B cell (primary cell): ENCODE measurements around the gene ALPL. TPM values are rescaled to one million over a fixed set of nuclear protein-coding genes. Genes with fewer than 3 reads are reported as not detected.

Experiments
- ATAC-seq: fragments of 200-7000 bp; cut with Tn5 transposase; one replicate; pipeline ENCODE4 v1.10.0; 2021; ENCODE audit warnings: low read depth, mild to moderate bottlenecking, moderate number of reproducible peaks, moderate library complexity
- CTCF ChIA-PET: fragments of 350-600 bp; sonication (Branson Sonifier 250); formaldehyde crosslinking; loops from one replicate; lab custom pipeline; 2021; ENCODE audit warnings: antibody characterized with exemption, inconsistent platforms; lab: Charles Lee
- POLR2A ChIA-PET: fragments of 350-600 bp; sonication (Branson Sonifier 250); formaldehyde crosslinking; loops from one replicate; lab custom pipeline; 2021; ENCODE audit warnings: antibody characterized with exemption; lab: Charles Lee
- DNase-seq: peaks from one replicate; pipeline ENCODE4 v3.0.0; 2013
- H2AFZ ChIP-seq: 2 replicates; pipeline ENCODE4 v1.6.1; 2012; ENCODE audit warnings: mild to moderate bottlenecking, low read depth, low read length; ENCODE audit not compliant: insufficient read depth, poor library complexity, severe bottlenecking
- H3K27ac ChIP-seq, 2 donors: 1 replicate in 1 of 2; 2 replicates in 1 of 2; pipeline ENCODE4 v1.5.1; 2012 to 2013; ENCODE audit warnings: low read length in 2 of 2, mild to moderate bottlenecking in 2 of 2, moderate library complexity in 1 of 2
- H3K27me3 ChIP-seq, 4 experiments: fragments of 200-600 bp in 1 of 4; sonication (generic) in 1 of 4; replicated peaks in 1 of 4; 1 replicate in 2 of 4; 2 replicates in 2 of 4; pipeline versions ENCODE4 v1.6.1 to v1.7.0; 2013 to 2016; ENCODE audit warnings: low read length in 3 of 4, mild to moderate bottlenecking in 2 of 4, mixed read lengths in 1 of 4, moderate library complexity in 1 of 4; ENCODE audit not compliant: insufficient read depth in 4 of 4, control insufficient read depth in 3 of 4; ENCODE audit errors: control extremely low read depth in 1 of 4
- H3K36me3 ChIP-seq, 2 experiments: replicated peaks in 1 of 2; 1 replicate in 1 of 2; 2 replicates in 1 of 2; pipeline versions ENCODE4 v1.6.1 to v1.7.1; 2013; ENCODE audit warnings: low read length in 1 of 2; ENCODE audit not compliant: insufficient read depth in 2 of 2, control insufficient read depth in 1 of 2; ENCODE audit errors: control extremely low read depth in 1 of 2, extremely low read depth in 1 of 2
- H3K4me1 ChIP-seq, 2 donors: fragments of 200-600 bp in 1 of 2; sonication (generic) in 1 of 2; 1 replicate in 1 of 2; 2 replicates in 1 of 2; pipeline versions ENCODE4 v1.5.1 to v1.6.1; 2013 to 2017; ENCODE audit warnings: low read length in 2 of 2; ENCODE audit not compliant: control insufficient read depth in 2 of 2, insufficient read depth in 2 of 2
- H3K4me2 ChIP-seq: replicated peaks from 2 replicates; pipeline ENCODE3; 2012; ENCODE audit warnings: mild to moderate bottlenecking, low read depth, low read length; ENCODE audit not compliant: poor library complexity, severe bottlenecking
- H3K4me3 ChIP-seq, 5 experiments: fragments of 200-600 bp in 1 of 5; sonication (generic) in 1 of 5; 1 replicate in 3 of 5; 2 replicates in 2 of 5; pipeline versions ENCODE4 v1.5.1 to v1.7.0; 2011 to 2016; ENCODE audit warnings: low read length in 4 of 5, mild to moderate bottlenecking in 4 of 5, low read depth in 2 of 5, control low read depth in 1 of 5, moderate library complexity in 1 of 5; ENCODE audit not compliant: insufficient read depth in 1 of 5; ENCODE audit errors: control extremely low read depth in 1 of 5, extremely low read depth in 1 of 5
- H3K79me2 ChIP-seq: fragments of 200-600 bp; sonication (generic); one replicate; pipeline ENCODE4 v1.6.0; 2016; ENCODE audit warnings: low read length; ENCODE audit not compliant: control insufficient read depth, insufficient read depth
- H3K9ac ChIP-seq: fragments of 200-600 bp; sonication (generic); 2 replicates; pipeline ENCODE4 v1.6.1; 2017; ENCODE audit warnings: mild to moderate bottlenecking, low read length, moderate library complexity
- H3K9me3 ChIP-seq, 3 donors: one replicate each; pipeline versions ENCODE4 v1.6.1 to v1.7.1; 2013; ENCODE audit warnings: low read length in 2 of 3; ENCODE audit not compliant: control insufficient read depth in 2 of 3, insufficient read depth in 1 of 3; ENCODE audit errors: control extremely low read depth in 1 of 3
- H4K20me1 ChIP-seq: 2 replicates; pipeline ENCODE4 v1.6.0; 2012; ENCODE audit warnings: mild to moderate bottlenecking, low read length; ENCODE audit not compliant: insufficient read depth, control insufficient read depth, poor library complexity, severe bottlenecking
- H3K27ac Mint-ChIP-seq: one replicate; pipeline ENCODE4 v1.8.0; 2021; ENCODE audit warnings: mixed read lengths
- H3K27me3 Mint-ChIP-seq: one replicate; pipeline ENCODE4 v1.8.0; 2021; ENCODE audit warnings: mixed read lengths
- H3K4me1 Mint-ChIP-seq: one replicate; pipeline ENCODE4 v1.8.0; 2021; ENCODE audit warnings: mixed read lengths
- H3K4me3 Mint-ChIP-seq: one replicate; pipeline ENCODE4 v1.8.0; 2021; ENCODE audit warnings: mixed read lengths
- H3K9me3 Mint-ChIP-seq: one replicate; pipeline ENCODE4 v1.8.0; 2022; ENCODE audit warnings: mixed read lengths; ENCODE audit not compliant: insufficient read depth
- EZH2 ChIP-seq: IDR thresholded peaks from 2 replicates; pipeline ENCODE4 v1.6.1; 2012; ENCODE audit warnings: borderline replicate concordance, low read depth, mild to moderate bottlenecking, moderate library complexity, low read length; ENCODE audit not compliant: insufficient read depth, poor library complexity, severe bottlenecking
- WGBS: methylation state at CpG from one replicate; pipeline ENCODE4 v1.1.5; 2013; ENCODE audit warnings: missing lambda C conversion rate; ENCODE audit not compliant: insufficient coverage; 5-methylcytosine and 5-hydroxymethylcytosine counted together
- intact Hi-C: fragments of 100-400 bp; cut with micrococcal nuclease; formaldehyde crosslinking; loops from one replicate; pipeline ENCODE4 v1.10.0; 2022
- polyA plus RNA-seq: library from polyadenylated mRNA; depleted of rRNA; stranded (reverse); fragments of >200 nt; gene quantifications from 2 replicates; pipeline ENCODE4 v1.2.3, GENCODE V29; 2012
- total RNA-seq, 2 donors: library from RNA; stranded (reverse); fragments of 120-200 nt in 1 of 2; gene quantifications; 1 replicate in 1 of 2; 2 replicates in 1 of 2; pipeline versions ENCODE4 v1.2.3 to v1.2.4, GENCODE V29; 2013 to 2022
- TF ChIP-seq, protein P1 (sequence below): fragments of 200-600 bp; IDR thresholded peaks from one replicate; pipeline ENCODE4 v1.8.0; 2022; ENCODE audit warnings: antibody characterized with exemption, mild to moderate bottlenecking

Gene ALPL
- total and polyA plus RNA-seq, 2 donors (not counting 1 experiment from before 2014, with no cell fraction given) = 1.6 to 12.2 TPM

DNA sequence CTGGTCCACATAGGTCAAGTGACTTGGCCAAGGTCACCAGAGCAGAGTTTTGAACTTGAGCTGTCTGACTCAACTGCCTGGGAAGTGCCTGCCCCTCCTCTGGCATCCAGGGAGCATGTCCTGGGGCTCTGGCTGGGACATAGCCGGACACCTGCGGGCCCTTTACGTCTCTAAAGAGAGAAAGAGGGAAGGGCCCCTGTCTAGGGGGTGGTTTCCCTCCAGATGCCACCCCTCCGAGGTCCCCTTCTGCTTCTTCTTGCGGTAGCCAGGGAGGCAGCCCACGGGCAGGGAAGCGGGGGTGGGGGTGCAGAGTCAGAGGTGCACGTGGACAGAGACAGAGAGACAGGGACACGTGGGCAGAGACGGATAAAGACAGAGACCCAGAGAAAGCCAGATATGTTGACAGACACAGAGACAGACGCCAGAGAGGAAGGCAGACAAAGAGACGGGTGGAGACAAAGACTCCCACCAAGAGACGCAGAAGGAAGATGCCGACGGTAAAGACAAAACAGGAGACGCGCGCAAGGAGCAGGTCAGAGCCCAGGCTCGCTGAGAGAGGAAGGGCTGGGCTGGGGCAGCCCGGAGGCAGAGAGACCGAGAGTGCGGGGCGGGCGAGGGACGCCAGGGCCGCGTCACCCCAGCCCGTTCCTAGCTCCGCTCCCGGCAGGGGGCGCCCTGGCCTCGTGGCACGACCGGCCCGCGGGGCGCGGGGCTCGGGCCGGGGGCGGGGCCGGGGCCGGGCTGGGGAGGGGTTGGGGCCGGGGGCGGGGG lies 458 bp upstream of the ALPL start:
- H3K36me3 ChIP-seq = no peaks in the 10 kb centered on the region
- peaks cover 22 to 33% of the 10 kb centered on the region in 2 donors for H3K4me1 ChIP-seq
- H3K79me2 ChIP-seq = no peaks in the 10 kb centered on the region
- H3K9me3 ChIP-seq = peaks cover 0 to 14% (median 0%) of the 10 kb centered on the region in 3 donors
- 5% methylated on average over 39 of the region's 45 CpGs for WGBS
- peak overlapping the region; percentile 86 for H3K4me2 ChIP-seq
- no peaks in the 10 kb centered on the region for H4K20me1 ChIP-seq
- peak overlapping the region in 4 of 5 experiments; percentile 11 to 41 (median 38) for H3K4me3 ChIP-seq
- POLR2A ChIA-PET = no interaction called here
- H3K9ac ChIP-seq = peak overlapping the region; percentile 51
- CTCF ChIA-PET = interaction anchor here (0.8 to 12.1 kb wide), 12 partner anchors 11 to 456 kb away, joined by 3 to 186 read pairs (median 4); no protein-coding TSS in a partner anchor
- peak; percentile 82 for DNase-seq
- Mint-ChIP-seq H3K9me3 (no peaks in the 10 kb centered on the region), H3K4me3 (peak overlapping the region; percentile 82), H3K27ac (no peak overlapping the region), H3K27me3 (peaks cover 34% of the 10 kb centered on the region), H3K4me1 (peaks cover 19% of the 10 kb centered on the region)
- H3K27me3 ChIP-seq = peaks cover 0 to 39% (median 9%) of the 10 kb centered on the region in 4 experiments
- intact Hi-C loops = loop anchor here (1.0 to 2.0 kb wide), 5 partner anchors 10 to 456 kb away; no protein-coding TSS in a partner anchor
- H3K27ac ChIP-seq = no peak overlapping the region
- peak; percentile 96 for ATAC-seq
- TF ChIP-seq, protein P1, sequence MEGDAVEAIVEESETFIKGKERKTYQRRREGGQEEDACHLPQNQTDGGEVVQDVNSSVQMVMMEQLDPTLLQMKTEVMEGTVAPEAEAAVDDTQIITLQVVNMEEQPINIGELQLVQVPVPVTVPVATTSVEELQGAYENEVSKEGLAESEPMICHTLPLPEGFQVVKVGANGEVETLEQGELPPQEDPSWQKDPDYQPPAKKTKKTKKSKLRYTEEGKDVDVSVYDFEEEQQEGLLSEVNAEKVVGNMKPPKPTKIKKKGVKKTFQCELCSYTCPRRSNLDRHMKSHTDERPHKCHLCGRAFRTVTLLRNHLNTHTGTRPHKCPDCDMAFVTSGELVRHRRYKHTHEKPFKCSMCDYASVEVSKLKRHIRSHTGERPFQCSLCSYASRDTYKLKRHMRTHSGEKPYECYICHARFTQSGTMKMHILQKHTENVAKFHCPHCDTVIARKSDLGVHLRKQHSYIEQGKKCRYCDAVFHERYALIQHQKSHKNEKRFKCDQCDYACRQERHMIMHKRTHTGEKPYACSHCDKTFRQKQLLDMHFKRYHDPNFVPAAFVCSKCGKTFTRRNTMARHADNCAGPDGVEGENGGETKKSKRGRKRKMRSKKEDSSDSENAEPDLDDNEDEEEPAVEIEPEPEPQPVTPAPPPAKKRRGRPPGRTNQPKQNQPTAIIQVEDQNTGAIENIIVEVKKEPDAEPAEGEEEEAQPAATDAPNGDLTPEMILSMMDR = peak; percentile 39
- no peak for TF ChIP-seq EZH2
- peak overlapping the region; percentile 85 for H2AFZ ChIP-seq

- Histone ChIP-seq H3K79me2 (no peaks in the 10 kb centered on the region), H3K9ac (no peak overlapping the region), H3K9me3 (peaks cover 0 to 19% (median 0%) of the 10 kb centered on the region in 3 donors), H3K4me2 (peak overlapping the region; percentile 86), H3K27me3 (peaks cover 0 to 39% (median 9%) of the 10 kb centered on the region in 4 experiments), H3K4me1 (peaks cover 34 to 46% of the 10 kb centered on the region in 2 donors), H2AFZ (peak overlapping the region; percentile 65), H3K36me3 (no peaks in the 10 kb centered on the region), H3K4me3 (peak overlapping the region in 1 of 5 experiments; percentile 67), H3K27ac (no peak overlapping the region), H4K20me1 (no peaks in the 10 kb centered on the region)
- no peaks in the 10 kb centered on the region for H3K9me3 Mint-ChIP-seq
- TF ChIP-seq EZH2 = no peak
- TF ChIP-seq, protein P1 = no peak
- H3K4me1 Mint-ChIP-seq = peaks cover 30% of the 10 kb centered on the region
- peak overlapping the region; percentile 22 for H3K27ac Mint-ChIP-seq
- peaks cover 27% of the 10 kb centered on the region for H3K27me3 Mint-ChIP-seq
- CTCF ChIA-PET = interaction anchor here (1.2 to 12.1 kb wide), 5 partner anchors 9 to 452 kb away, joined by 3 to 186 read pairs (median 5); no protein-coding TSS in a partner anchor
- DNase-seq (no peak), ATAC-seq (no peak)
- 73% methylated on average over 9 of the region's 12 CpGs for WGBS
- peak overlapping the region; percentile 78 for H3K4me3 Mint-ChIP-seq
- intact Hi-C loops = loop anchor here (10.0 kb wide), 1 partner anchor 515 kb away; no protein-coding TSS in a partner anchor
- POLR2A ChIA-PET = no interaction called here
Measured at GRCh38 chr1:21510113-21510493, 880 bp downstream of the ALPL start.
